GM19397 (cell line): ENCODE measurements around the gene NEDD4L.
"Not testable (repeated sequence)": the region's sequence is repeated elsewhere in the genome, so short reads cannot be mapped to it uniquely, and the experiment has no call there.

Source experiments
- ATAC-seq: cut with Tn5 transposase; IDR thresholded peaks from one replicate; pipeline ENCODE4 v1.9.1; 2021; ENCODE audit warnings: mild to moderate bottlenecking, moderate library complexity; ENCODE audit not compliant: unreplicated experiment

Gene NEDD4L

GRCh38 chr18:58362027-58362575 lies 318.1 kb downstream of the NEDD4L start:
- ATAC-seq, result no peak

GRCh38 chr18:58362829-58363271 lies 318.8 kb downstream of the NEDD4L start:
- ATAC-seq, result no peak

- ATAC-seq, result no peak
These were observed 319.9 kb downstream of the NEDD4L start for GRCh38 chr18:58363767-58364540.

- no peak for ATAC-seq
These were observed 321.0 kb downstream of the NEDD4L start for GRCh38 chr18:58364876-58365528.

GRCh38 chr18:58367425-58368140 lies 323.6 kb downstream of the NEDD4L start:
- ATAC-seq, result no peak

- ATAC-seq, result no peak
These were observed 325.6 kb downstream of the NEDD4L start for GRCh38 chr18:58369616-58370015.

GRCh38 chr18:58370038-58370580 lies 326.1 kb downstream of the NEDD4L start:
- ATAC-seq, result no peak

GRCh38 chr18:58370612-58371011 lies 326.6 kb downstream of the NEDD4L start:
- ATAC-seq, result no peak

- no peak for ATAC-seq
These were observed 329.5 kb downstream of the NEDD4L start for GRCh38 chr18:58373481-58373880.

- ATAC-seq, result no peak
These were observed 331.0 kb downstream of the NEDD4L start for GRCh38 chr18:58375051-58375450.

GRCh38 chr18:58378411-58379379 lies 334.7 kb downstream of the NEDD4L start:
- no peak for ATAC-seq

- ATAC-seq, result no peak
These were observed 335.4 kb downstream of the NEDD4L start for GRCh38 chr18:58379443-58379842.

- not testable (repeated sequence) for ATAC-seq
These were observed 336.1 kb downstream of the NEDD4L start for GRCh38 chr18:58380113-58380512.

- no peak for ATAC-seq
These were observed 337.8 kb downstream of the NEDD4L start for GRCh38 chr18:58381676-58382411.

GRCh38 chr18:58382446-58382845 lies 338.4 kb downstream of the NEDD4L start:
- ATAC-seq, result no peak

GRCh38 chr18:58385472-58385871 lies 341.4 kb downstream of the NEDD4L start:
- no peak for ATAC-seq

- no peak for ATAC-seq
These were observed 342.8 kb downstream of the NEDD4L start for GRCh38 chr18:58386780-58387179.

- ATAC-seq, result no peak
These were observed 343.7 kb downstream of the NEDD4L start for GRCh38 chr18:58387716-58388115.

- no peak for ATAC-seq
These were observed 344.7 kb downstream of the NEDD4L start for GRCh38 chr18:58388736-58389135.
